ENCODE measurements around the gene KIAA1191.
"Not testable (repeated sequence)": the region's sequence is repeated elsewhere in the genome, so short reads cannot be mapped to it uniquely, and the experiment has no call there.

The KIAA1191 gene

DNA sequence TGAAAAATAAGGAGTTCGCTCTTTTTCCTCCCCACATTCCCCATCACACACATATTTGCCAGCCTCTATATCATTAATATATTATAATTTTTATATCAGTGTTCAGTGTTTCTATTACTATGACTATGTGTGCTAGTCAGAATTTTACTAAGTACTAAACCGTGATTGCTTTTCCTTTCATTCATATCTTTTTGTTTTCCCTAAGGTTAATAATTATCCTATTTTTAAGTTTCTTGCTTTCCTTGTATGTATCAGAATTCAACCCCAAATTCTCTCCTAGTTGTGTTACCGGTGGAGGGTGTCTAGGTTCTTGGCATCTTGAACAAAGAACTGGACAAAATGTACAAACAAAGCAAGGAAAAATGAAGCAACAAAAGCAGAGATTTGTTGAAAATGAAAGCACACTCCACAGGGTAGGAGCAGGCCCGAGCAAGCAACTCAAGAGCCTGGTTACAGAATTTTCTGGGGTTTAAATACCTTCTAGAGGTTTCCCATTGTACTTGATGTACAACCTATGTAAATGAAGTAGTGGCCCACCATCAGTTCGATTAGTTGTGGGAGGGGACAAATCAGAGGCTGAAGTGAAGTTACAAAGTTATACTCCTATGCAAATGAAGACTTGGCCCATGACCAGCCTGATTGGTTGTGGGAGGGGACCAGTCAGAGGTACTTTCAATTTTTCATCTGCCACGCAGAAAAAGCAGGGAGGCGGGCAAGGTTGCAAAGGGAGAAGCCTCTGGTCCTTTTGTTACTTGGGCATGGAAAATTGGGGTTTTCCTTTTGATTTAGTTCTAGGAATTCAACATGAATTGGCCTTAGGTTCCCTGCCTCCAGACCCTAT lies 43.8 kb downstream of the KIAA1191 start:
- no peak for FAIRE-seq
- DNase-seq (ENCODE audit: low spot score) = no peak

- not testable (repeated sequence) for DNase-seq (ENCODE audit: low spot score); FAIRE-seq
Measured at GRCh38 chr5:176305356-176305755, 56.2 kb downstream of the KIAA1191 start.

Data from urothelium cell line (cell line).